Kidney (tissue), 14 donors: ENCODE results near the gene PTPRK. TPM values are rescaled to one million over a fixed set of nuclear protein-coding genes. Genes with fewer than 3 reads are reported as not detected.
A peak's percentile ranks its signal among the peaks of the same experiment; 100 is the strongest.

ENCODE experiments used
- DNase-seq, 5 donors: peaks; one replicate each; pipeline ENCODE4 v3.0.0-alpha.2; 2013 to 2020
- FAIRE-seq: peaks from 2 replicates; lab custom pipeline; 2012; peaks lifted over from hg19 to GRCh38; lab: Jason Lieb, UNC
- H3K27ac ChIP-seq, 2 donors: one replicate each; pipeline ENCODE4 v1.7.0; 2013; ENCODE audit warnings: low read depth in 2 of 2, low read length in 2 of 2, inconsistent platforms in 1 of 2
- H3K27me3 ChIP-seq: one replicate; pipeline ENCODE4 v1.7.1; 2013; ENCODE audit warnings: low read length, inconsistent platforms; ENCODE audit not compliant: control insufficient read depth, insufficient read depth
- H3K36me3 ChIP-seq, 3 donors: one replicate each; pipeline versions ENCODE4 v1.7.0 to v1.7.1; 2013; ENCODE audit warnings: low read length in 3 of 3, control low read depth in 1 of 3, inconsistent platforms in 1 of 3; ENCODE audit not compliant: insufficient read depth in 3 of 3, control insufficient read depth in 2 of 3
- H3K4me1 ChIP-seq, 3 donors: one replicate each; pipeline versions ENCODE4 v1.7.0 to v1.7.1; 2013; ENCODE audit warnings: low read length in 3 of 3, inconsistent platforms in 1 of 3, low read depth in 1 of 3; ENCODE audit not compliant: control insufficient read depth in 2 of 3, insufficient read depth in 2 of 3
- H3K4me3 ChIP-seq, 3 donors: one replicate each; pipeline versions ENCODE4 v1.7.0 to v1.8.1; 2013; ENCODE audit warnings: low read length in 3 of 3, control low read depth in 1 of 3, inconsistent platforms in 1 of 3
- H3K9ac ChIP-seq, 3 donors: one replicate each; pipeline versions ENCODE4 v1.7.0 to v1.7.1; 2013; ENCODE audit warnings: low read length in 3 of 3, control low read depth in 1 of 3, inconsistent platforms in 1 of 3
- H3K9me3 ChIP-seq, 3 donors: one replicate each; pipeline versions ENCODE4 v1.7.0 to v1.7.1; 2013; ENCODE audit warnings: low read length in 3 of 3, control low read depth in 1 of 3, inconsistent platforms in 1 of 3; ENCODE audit not compliant: control insufficient read depth in 2 of 3, insufficient read depth in 1 of 3
- intact Hi-C: fragments of 100-400 bp; cut with DNase I; formaldehyde crosslinking; loops from one replicate; pipeline ENCODE4 v1.11.1; 2022
- polyA plus RNA-seq: library from polyadenylated mRNA; stranded (reverse); fragments of 350-450 nt; fragmentation: Illumina TruSeq; extraction: RNeasy Lipid Tissue Mini Kit (QIAGEN cat#74804); gene quantifications from one replicate; pipeline ENCODE4 v1.2.3, GENCODE V29; 2014; ENCODE audit warnings: low read depth, low replicate concordance; ENCODE audit not compliant: insufficient read depth
- total RNA-seq: library from RNA; stranded (reverse); fragmentation: NEBNext Ultra II Directional; extraction: Animal tissue kit (Norgen Biotek cat#: 25700); gene quantifications from one replicate; pipeline ENCODE4 v1.2.1, GENCODE V29; 2021
- TF ChIP-seq, protein P1 (sequence below): IDR thresholded peaks from 3 replicates; pipeline ENCODE4 v1.5.1; 2012; ENCODE audit warnings: mild to moderate bottlenecking, moderate library complexity, borderline replicate concordance; ENCODE audit not compliant: insufficient read depth; ENCODE audit errors: extremely low read depth
- donor health status: control.
- donor health status: control.
- donor health status: control.
- donor health status: control.
- donor health status: control.
- donor health status: DM: yes; HTN: yes; CAD: no.
- donor health status: Normal renal cell carcinoma (clear cell type).

Gene PTPRK
- total and polyA plus RNA-seq, 2 donors from 2014 or later = 9.2 to 72.8 TPM

DNA sequence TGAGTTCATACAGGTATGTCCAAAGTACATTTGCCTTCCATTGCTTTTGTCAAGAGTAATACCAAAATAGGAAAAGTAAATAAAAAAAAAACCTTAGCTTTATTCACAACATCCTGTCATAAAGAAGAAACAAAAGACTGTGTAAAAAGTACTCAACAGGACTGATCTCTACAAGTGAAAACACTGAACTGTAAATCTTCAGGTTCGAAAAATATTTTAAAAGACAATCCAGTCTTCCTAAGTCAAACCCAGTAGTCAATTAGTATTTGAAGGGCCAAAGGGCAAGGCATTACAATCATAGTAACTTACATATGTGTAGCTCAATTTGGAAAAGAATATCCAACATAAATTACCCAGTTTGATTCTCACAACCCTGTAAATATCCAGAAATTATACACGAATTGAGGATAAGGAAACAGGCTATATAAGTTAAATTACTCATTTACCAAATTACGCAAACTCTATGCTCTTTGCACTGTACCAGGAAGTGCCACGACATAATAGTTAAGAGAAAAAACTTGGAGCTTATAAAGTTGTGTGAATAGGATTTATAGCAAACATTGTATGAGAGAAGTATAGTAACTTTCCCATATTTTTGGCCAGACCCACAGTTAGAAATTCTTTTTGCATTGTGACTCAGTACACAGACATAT lies 21.2 kb downstream of the PTPRK start:
- Histone ChIP-seq H3K27me3 (no peaks in the 10 kb centered on the region), H3K4me1 (peaks cover 0 to 5% (median 3%) of the 10 kb centered on the region in 3 donors), H3K9ac (no peak overlapping the region), H3K9me3 (no peaks in the 10 kb centered on the region), H3K4me3 (no peak overlapping the region), H3K27ac (peak overlapping the region; percentile 2 to 76), H3K36me3 (no peaks in the 10 kb centered on the region)
- no peak for DNase-seq
- TF ChIP-seq, protein P1, sequence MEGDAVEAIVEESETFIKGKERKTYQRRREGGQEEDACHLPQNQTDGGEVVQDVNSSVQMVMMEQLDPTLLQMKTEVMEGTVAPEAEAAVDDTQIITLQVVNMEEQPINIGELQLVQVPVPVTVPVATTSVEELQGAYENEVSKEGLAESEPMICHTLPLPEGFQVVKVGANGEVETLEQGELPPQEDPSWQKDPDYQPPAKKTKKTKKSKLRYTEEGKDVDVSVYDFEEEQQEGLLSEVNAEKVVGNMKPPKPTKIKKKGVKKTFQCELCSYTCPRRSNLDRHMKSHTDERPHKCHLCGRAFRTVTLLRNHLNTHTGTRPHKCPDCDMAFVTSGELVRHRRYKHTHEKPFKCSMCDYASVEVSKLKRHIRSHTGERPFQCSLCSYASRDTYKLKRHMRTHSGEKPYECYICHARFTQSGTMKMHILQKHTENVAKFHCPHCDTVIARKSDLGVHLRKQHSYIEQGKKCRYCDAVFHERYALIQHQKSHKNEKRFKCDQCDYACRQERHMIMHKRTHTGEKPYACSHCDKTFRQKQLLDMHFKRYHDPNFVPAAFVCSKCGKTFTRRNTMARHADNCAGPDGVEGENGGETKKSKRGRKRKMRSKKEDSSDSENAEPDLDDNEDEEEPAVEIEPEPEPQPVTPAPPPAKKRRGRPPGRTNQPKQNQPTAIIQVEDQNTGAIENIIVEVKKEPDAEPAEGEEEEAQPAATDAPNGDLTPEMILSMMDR = no peak
- FAIRE-seq = peak; percentile 27
- intact Hi-C loops = no loop called here

DNA sequence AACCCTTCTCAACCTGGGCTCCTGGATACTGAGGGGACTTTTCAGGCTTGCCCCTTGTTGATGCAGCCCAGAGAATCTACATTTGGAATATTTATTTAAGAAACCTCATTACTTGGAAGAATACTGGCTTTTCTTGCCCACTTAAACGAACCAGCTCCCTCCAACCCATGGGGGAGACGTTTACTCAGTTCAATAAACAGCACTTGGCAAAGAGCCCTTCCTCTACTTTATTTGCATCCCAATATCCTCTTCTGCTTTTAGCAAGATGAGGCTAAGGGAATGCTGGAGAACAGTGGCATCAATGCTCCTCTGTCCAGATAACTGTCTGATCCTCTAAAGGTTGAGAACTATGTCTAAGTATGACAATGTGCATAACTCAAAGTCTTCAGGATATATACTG lies 22.2 kb downstream of the PTPRK start:
- H3K9me3 ChIP-seq = no peaks in the 10 kb centered on the region
- no peak for FAIRE-seq
- H3K36me3 ChIP-seq = no peaks in the 10 kb centered on the region
- no peak overlapping the region for H3K9ac ChIP-seq
- H3K27ac ChIP-seq = no peak overlapping the region
- no peak overlapping the region for H3K4me3 ChIP-seq
- no peak for DNase-seq
- intact Hi-C loops = no loop called here
- H3K4me1 ChIP-seq = no peaks in the 10 kb centered on the region
- H3K27me3 ChIP-seq = no peaks in the 10 kb centered on the region
- TF ChIP-seq, protein P1 = no peak

DNA sequence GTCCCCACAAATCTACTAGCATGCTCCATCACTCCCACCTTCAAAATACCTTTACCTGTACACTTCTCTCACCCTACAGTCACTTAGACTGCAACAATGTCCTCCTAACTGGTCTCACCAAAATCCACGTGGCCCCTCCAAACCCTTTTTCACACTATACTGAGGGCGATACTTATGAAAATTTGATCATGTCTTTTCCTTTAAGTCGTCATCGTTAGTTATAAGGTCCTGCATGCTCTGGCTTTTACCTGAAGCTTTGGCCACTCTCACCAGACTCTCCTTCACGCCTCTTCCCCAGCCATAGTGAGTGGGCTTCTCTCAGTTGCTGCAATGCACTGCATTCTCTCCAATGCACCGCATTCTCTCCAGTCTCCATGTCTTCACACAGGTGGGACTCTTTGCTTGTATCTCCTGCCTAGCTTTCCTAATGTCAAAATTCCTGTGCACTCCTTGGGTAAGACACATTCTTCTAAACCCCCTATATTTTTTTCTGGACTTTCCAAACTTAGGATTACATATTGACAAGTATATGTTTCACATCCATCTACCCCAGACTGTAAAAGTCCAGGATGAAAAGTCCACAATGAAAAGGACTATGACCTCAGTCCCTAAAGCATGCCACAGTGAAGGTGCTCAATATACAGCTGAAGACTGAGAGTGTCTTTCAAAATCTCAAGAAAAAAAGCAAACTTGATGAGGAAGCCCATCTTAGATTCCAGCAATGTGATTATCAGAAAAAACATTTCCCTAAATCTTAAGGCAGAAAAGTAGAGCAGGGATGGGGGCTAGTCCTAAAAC lies 24.7 kb downstream of the PTPRK start:
- H3K9ac ChIP-seq = no peak overlapping the region
- DNase-seq = no peak
- H3K27me3 ChIP-seq = no peaks in the 10 kb centered on the region
- no peaks in the 10 kb centered on the region for H3K9me3 ChIP-seq
- no peak overlapping the region for H3K27ac ChIP-seq
- H3K36me3 ChIP-seq = no peaks in the 10 kb centered on the region
- intact Hi-C loops = no loop called here
- H3K4me1 ChIP-seq = peaks cover 0 to 3% (median 0%) of the 10 kb centered on the region in 3 donors
- no peak overlapping the region for H3K4me3 ChIP-seq
- no peak for FAIRE-seq
- TF ChIP-seq, protein P1 = no peak
